ENCODE measurements around the gene DBNDD2. TPM values are rescaled to one million over a fixed set of nuclear protein-coding genes. Genes with fewer than 3 reads are reported as not detected.

The DBNDD2 gene
- total RNA-seq, 1 experiment from 2014 or later: 113 TPM

DNA sequence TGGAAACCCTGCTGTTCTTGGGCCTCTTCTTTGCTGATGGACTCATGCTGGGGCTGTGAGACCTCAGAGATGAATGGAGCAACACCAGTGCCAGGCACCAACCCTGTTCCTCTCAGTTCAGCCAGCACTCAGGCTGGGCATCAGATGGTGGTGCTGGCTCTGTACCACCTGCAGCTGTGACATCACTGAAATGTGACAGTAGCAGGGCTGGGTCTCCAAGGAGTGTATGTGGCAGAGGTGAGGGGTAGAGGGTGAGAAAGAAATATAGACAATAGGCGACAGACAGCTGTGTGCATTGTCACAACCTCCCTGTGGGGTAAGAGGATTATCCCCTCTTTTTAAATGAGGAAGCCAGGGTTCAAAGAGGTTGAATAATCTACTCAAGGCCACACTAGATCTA lies 29.9 kb upstream of the DBNDD2 start, which contains the start of gene TP53TG5:
Gene TP53TG5, minus strand, starts transcription at position 135 of the 400 bp plus-strand sequence. Its CDS starts 89 bp downstream, at position 46.
- Mint-ChIP-seq H3K27ac (ENCODE audit: unreplicated experiment) (no peak within 1 kb of the TSS), H3K36me3 (ENCODE audit: insufficient read depth, unreplicated experiment) (peaks cover 12% of the 10 kb centered on the region), H3K4me1 (ENCODE audit: low read depth, unreplicated experiment) (no peaks in the 10 kb centered on the region), H3K27me3 (ENCODE audit: unreplicated experiment) (no peaks in the 10 kb centered on the region), H3K4me3 (ENCODE audit: low read depth, unreplicated experiment) (no peak within 1 kb of the TSS), H3K9me3 (ENCODE audit: low read depth, unreplicated experiment) (no peaks in the 10 kb centered on the region)
- no peak for DNase-seq
- TF ChIP-seq, protein P1, sequence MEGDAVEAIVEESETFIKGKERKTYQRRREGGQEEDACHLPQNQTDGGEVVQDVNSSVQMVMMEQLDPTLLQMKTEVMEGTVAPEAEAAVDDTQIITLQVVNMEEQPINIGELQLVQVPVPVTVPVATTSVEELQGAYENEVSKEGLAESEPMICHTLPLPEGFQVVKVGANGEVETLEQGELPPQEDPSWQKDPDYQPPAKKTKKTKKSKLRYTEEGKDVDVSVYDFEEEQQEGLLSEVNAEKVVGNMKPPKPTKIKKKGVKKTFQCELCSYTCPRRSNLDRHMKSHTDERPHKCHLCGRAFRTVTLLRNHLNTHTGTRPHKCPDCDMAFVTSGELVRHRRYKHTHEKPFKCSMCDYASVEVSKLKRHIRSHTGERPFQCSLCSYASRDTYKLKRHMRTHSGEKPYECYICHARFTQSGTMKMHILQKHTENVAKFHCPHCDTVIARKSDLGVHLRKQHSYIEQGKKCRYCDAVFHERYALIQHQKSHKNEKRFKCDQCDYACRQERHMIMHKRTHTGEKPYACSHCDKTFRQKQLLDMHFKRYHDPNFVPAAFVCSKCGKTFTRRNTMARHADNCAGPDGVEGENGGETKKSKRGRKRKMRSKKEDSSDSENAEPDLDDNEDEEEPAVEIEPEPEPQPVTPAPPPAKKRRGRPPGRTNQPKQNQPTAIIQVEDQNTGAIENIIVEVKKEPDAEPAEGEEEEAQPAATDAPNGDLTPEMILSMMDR (IDR thresholded peaks at IDR 0.05; ENCODE audit: unreplicated experiment): no peak
- CTCF ChIA-PET: no interaction called here
- intact Hi-C loops (cut with micrococcal nuclease; ENCODE audit: unreplicated experiment): no loop called here
- no TSS peak for BruUV-seq (replicated peaks)

DNA sequence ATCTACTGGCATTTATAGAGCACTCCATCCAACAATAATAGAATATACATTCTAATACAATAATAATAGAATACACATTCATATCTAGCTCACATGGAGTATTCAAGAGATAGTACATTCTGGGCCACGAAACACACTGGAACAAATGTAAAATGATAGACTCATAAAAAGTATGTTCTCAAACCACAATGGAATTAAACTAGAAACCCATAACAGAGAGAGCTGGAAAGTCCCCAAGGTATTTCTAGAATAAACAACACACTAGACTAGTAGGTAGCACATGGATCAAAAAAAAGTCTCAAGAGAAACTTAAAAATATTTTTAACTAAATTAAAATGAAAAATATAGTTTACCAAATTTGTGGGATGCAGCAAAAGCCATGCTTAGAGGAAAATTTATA lies 20.8 kb upstream of the DBNDD2 start:
- Mint-ChIP-seq H3K4me3 (ENCODE audit: low read depth, unreplicated experiment) (no peak overlapping the region), H3K36me3 (ENCODE audit: insufficient read depth, unreplicated experiment) (no peaks in the 10 kb centered on the region), H3K27me3 (ENCODE audit: unreplicated experiment) (no peaks in the 10 kb centered on the region), H3K4me1 (ENCODE audit: low read depth, unreplicated experiment) (no peaks in the 10 kb centered on the region), H3K27ac (ENCODE audit: unreplicated experiment) (no peak overlapping the region), H3K9me3 (ENCODE audit: low read depth, unreplicated experiment) (no peaks in the 10 kb centered on the region)
- CTCF ChIA-PET: interaction anchor here (1.1 kb wide), 1 partner anchor 13 kb away, joined by 3 read pairs; no protein-coding TSS in a partner anchor
- intact Hi-C loops (cut with micrococcal nuclease; ENCODE audit: unreplicated experiment): no loop called here
- no TSS peak for BruUV-seq (replicated peaks)
- TF ChIP-seq, protein P1 (IDR thresholded peaks at IDR 0.05; ENCODE audit: unreplicated experiment): no peak
- DNase-seq: no peak

DNA sequence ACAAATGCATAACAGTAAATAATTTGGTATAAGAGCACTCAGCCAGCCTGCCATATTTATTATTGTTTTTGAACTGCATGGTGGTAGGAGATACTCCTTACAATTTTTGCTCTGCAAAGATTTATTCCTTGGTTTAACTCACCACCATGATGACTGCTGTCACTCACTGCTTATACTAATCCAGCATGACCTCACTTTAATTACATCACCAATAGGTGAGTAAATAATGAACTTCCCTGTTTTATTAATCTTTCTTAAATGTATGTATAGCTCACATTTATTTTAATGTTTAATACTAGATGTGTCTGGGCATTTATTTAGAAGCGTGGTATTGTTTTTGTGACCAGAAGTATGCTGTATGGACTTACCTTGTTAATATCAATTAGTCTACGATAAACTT lies 17.2 kb upstream of the DBNDD2 start:
- TF ChIP-seq, protein P1 (IDR thresholded peaks at IDR 0.05; ENCODE audit: unreplicated experiment): no peak
- intact Hi-C loops (cut with micrococcal nuclease; ENCODE audit: unreplicated experiment): no loop called here
- no peaks in the 10 kb centered on the region for H3K4me1 Mint-ChIP-seq (ENCODE audit: low read depth, unreplicated experiment)
- no peaks in the 10 kb centered on the region for H3K9me3 Mint-ChIP-seq (ENCODE audit: low read depth, unreplicated experiment)
- CTCF ChIA-PET: interaction anchor here (1.3 kb wide), 1 partner anchor 17 kb away, joined by 4 read pairs; no protein-coding TSS in a partner anchor
- no TSS peak for BruUV-seq (replicated peaks)
- no peaks in the 10 kb centered on the region for H3K27me3 Mint-ChIP-seq (ENCODE audit: unreplicated experiment)
- no peak overlapping the region for H3K4me3 Mint-ChIP-seq (ENCODE audit: low read depth, unreplicated experiment)
- no peak for DNase-seq
- no peaks in the 10 kb centered on the region for H3K36me3 Mint-ChIP-seq (ENCODE audit: insufficient read depth, unreplicated experiment)
- H3K27ac Mint-ChIP-seq (ENCODE audit: unreplicated experiment): no peak overlapping the region

- H3K27ac Mint-ChIP-seq (ENCODE audit: unreplicated experiment): no peak overlapping the region
- CTCF ChIA-PET: interaction anchor here (1.3 kb wide), 1 partner anchor 18 kb away, joined by 4 read pairs; no protein-coding TSS in a partner anchor
Measured at GRCh38 chr20:45391559-45391958, 16.5 kb upstream of the DBNDD2 start.

More at GRCh38 chr20:45391559-45391958, 16.5 kb upstream of the DBNDD2 start:
- TF ChIP-seq, protein P1 (IDR thresholded peaks at IDR 0.05; ENCODE audit: unreplicated experiment): no peak
- no peak for DNase-seq
- no peaks in the 10 kb centered on the region for H3K9me3 Mint-ChIP-seq (ENCODE audit: low read depth, unreplicated experiment)
- BruUV-seq (replicated peaks): no TSS peak
- no peaks in the 10 kb centered on the region for H3K4me1 Mint-ChIP-seq (ENCODE audit: low read depth, unreplicated experiment)
- intact Hi-C loops (cut with micrococcal nuclease; ENCODE audit: unreplicated experiment): no loop called here
- H3K27me3 Mint-ChIP-seq (ENCODE audit: unreplicated experiment): no peaks in the 10 kb centered on the region
- no peaks in the 10 kb centered on the region for H3K36me3 Mint-ChIP-seq (ENCODE audit: insufficient read depth, unreplicated experiment)
- H3K4me3 Mint-ChIP-seq (ENCODE audit: low read depth, unreplicated experiment): no peak overlapping the region
